HG02885 (cell line): ENCODE measurements around the gene MVB12B.
A peak's percentile ranks its signal among the peaks of the same experiment; 100 is the strongest.
"Not testable (repeated sequence)": the region's sequence is repeated elsewhere in the genome, so short reads cannot be mapped to it uniquely, and the experiment has no call there.

Experiments used
- ATAC-seq: cut with Tn5 transposase; IDR thresholded peaks from one replicate; pipeline ENCODE4 v1.9.1; 2021; ENCODE audit warnings: mild to moderate bottlenecking; ENCODE audit not compliant: unreplicated experiment, poor library complexity

Gene MVB12B

DNA sequence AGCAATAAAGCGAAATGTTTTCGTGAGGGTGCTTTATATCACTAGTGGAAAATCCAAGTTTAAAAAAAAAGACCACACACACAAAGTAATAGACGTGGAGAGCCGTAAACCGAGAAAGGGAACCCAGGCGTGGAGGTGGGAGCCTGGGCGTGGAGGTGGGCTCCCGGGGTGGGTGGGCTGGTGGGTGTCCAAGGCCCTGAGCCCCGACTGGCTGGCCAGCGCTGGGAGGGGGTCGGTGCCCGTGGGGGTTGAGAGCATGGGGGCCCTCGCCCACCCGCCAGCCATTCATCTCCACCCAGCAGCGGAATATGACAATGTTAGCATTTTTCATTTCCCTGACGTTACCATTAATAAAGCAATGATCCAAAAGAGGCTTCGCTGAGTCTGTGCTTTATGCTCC, 135.0 kb downstream of the MVB12B start:
- ATAC-seq: no peak

DNA sequence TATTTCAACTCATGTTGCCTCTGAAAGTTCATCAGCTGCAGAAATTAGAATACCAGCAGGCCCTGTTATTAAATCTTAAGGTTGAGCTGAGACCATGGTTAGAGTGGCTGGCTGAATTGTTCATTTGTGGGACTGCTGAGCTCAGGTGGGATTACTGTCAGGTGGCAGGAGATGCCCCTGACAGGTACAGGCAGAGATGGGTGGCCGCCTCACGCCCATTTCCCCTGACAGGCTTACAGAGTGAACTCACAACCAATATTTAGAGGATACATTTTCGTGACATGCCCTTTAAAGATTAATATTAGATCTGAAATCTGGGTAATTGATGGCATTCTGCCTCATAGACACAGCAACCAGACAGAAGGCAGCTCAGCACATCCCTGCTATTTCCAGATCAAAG, 136.0 kb downstream of the MVB12B start:
- ATAC-seq: no peak

DNA sequence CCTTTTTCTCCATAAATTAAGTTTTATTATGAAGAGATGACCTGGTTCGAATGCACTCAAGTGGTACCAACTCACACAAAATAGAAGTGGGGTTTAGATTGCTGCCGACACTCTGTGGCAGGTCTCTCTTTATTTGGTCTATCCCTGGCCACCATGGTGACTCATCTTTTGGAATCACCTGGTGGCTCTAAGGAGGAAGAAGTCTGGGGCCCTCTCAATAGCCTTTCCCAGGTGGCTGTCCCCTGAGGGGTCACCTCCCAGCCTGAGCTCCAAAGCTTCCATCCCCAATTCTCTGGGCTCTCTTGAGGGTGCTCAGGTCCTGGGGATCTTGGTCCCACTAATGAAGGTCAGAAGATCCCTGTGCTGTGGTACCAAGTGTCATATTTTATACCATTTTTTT, 136.8 kb downstream of the MVB12B start:
- ATAC-seq: no peak

DNA sequence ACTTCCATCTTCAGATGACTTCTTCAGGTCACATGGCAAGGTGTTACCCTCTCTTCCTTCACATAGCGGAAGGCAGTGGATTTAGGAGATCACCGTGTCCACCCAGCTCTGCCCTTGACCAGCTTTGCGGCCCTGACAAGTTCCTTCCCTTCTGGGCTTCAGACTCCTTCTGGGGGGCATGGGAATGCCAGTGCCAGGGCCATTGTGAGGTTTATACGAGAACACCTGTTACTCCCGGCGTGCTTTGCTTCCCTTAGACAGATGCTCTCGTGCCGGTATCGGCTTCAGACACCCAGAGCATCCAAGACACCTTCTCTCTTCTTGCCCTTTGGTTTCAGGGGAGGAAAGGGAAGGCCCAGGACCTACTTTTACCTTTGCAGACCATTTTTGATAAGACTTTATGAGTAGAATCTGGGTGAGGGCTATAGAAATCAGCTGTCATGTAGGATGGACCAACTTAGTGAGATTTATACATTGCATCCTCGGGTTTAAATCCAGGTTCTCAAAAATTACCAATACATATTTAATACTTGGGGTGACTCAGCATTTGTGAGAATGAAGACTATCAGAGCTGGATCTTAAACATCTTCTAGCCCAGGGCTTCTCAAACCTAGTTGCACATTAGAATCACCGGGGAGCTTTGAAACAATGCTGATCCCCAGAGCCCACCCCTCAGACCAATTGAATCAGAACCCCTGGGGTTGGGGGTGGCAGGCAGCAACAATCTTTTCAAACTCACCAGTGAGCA, 138.2 kb downstream of the MVB12B start:
- no peak for ATAC-seq

DNA sequence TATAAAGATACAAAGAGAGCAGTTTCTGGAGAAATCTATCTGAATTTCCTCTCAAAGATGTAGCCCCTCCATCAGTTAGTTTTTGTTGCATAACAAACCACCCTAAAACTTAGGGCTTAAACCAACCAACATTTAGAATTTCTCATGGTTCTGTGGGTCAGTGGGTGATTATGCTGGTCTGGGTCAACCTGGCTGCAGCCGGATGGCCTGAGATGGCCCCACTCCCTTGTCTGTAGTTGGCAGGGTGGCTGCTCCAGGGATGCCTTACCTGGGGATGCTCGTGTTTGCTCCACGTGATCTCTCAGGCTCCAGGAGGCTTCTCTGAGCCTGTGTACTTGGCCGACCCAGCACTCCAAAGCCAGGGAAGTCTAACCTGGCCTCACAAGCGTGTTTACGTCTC, 139.3 kb downstream of the MVB12B start:
- no peak for ATAC-seq

- ATAC-seq: no peak
Measured at GRCh38 chr9:126468141-126468825, 141.7 kb downstream of the MVB12B start.

DNA sequence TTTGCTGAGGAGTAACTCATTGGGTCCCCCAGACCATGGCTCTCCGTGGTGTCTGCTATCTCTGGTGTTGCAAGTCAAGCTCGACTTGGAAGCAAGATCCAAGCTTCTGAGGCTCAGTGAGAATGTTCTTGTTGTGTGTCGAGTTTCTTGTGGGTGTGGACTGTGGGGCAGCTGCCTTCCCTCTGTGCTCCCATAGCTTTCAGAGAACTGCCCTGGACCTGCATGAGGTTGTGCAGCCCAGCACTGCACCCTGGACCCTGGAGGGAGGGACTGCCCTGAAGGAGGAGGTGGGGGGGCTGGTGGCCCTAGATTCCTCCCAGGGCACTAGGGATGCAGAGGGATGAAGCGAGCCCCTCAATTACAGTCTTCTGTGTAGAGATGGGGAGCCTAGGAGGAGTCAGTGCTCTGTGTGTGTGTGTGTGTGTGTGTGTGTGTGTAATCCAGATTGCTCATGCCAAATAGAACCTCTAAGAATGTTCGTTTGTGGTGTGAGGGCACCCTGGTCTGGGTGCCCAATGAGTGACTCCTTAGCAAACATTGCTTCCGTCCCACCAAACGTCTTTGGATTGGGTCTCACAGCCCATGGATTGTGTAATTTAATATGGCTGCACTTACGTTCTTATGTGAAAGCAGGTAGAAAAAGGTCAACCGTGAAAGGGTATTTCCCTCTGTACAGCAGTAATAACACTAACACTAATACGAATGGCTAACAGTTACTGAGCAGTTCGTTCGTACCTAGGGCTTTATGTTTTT, 143.8 kb downstream of the MVB12B start:
- ATAC-seq: peak; percentile 19

GRCh38 chr9:126471084-126471624, 144.5 kb downstream of the MVB12B start:
- peak; percentile 57 for ATAC-seq

GRCh38 chr9:126472198-126472947, 145.7 kb downstream of the MVB12B start:
- ATAC-seq: no peak

GRCh38 chr9:126472948-126473298, 146.3 kb downstream of the MVB12B start:
- no peak for ATAC-seq

DNA sequence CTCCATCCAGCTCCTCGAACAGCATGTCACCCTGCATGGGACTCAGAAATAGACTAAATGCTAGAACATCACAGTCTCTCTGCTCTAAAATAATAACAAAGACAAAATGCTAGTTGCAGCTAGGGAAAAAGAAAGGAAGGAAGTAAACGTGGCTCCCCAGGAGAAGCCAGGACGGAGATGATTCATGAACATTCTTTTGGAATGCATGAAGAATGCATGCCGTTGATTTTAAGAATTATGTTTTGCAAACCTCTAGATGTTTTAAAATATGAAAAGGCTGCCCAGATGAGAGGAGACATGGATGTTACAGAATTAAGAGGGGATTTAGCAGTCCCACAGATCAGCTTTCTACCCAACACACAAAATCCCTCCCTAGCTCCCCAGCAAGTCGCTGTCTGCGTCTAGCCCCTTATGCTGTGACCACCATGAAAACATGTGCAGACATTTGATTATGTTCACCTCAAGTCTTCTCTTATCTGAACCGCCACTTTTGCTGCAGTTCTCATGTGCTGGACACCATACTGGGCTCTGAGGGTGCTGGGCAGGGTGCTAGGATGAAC, 147.7 kb downstream of the MVB12B start:
- no peak for ATAC-seq

DNA sequence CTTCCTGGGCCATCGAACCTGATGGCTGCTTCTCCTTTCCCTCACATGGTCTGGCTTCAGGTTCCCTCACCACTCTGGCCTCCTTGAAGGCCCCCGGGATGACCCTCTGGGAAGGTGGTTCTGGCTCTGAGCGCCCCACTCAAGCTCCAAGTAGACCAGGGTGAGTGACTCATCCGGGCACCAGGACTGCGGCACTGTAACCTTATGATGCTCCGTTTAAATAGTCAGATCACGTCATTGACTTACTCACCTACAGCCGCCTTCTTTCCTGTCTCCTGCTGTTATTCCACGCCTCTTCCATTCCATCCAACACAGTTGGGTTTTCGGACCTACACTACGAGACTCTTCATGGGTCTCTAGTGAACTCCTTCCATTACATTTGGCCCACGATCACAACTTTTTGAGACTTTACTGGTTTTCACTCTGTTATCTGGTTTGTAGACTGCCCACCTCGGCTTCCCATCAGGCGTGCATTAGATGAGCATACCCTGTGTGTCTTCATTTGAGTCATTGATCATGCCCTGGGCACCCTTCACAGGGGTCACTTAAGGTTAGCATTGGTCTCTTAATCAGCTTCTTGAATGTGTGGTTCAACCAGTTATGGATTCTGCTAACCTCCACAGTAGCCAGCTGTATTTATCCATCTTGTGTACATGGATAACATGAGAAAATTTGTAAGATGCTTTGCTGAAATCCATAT, 148.3 kb downstream of the MVB12B start:
- no peak for ATAC-seq

GRCh38 chr9:126475933-126476555, 149.4 kb downstream of the MVB12B start:
- no peak for ATAC-seq

DNA sequence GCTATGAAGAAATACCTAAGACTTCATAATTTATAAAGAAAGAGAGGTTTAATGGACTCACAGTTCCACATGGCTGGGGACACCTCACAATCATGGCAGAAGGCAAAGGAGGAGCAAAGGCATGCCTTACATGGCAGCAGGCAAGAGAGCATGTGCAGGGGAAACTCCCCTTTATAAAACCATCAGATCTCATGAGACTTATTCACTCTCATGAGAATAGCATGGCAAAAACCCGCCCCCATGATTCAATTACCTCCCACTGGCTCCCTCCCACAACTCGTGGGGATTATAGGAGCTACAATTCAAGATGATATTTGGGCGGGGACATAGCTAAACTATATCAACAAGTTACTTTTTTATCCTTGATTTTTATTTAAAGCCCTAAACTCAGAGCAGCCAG, 150.8 kb downstream of the MVB12B start:
- ATAC-seq: not testable (repeated sequence)

DNA sequence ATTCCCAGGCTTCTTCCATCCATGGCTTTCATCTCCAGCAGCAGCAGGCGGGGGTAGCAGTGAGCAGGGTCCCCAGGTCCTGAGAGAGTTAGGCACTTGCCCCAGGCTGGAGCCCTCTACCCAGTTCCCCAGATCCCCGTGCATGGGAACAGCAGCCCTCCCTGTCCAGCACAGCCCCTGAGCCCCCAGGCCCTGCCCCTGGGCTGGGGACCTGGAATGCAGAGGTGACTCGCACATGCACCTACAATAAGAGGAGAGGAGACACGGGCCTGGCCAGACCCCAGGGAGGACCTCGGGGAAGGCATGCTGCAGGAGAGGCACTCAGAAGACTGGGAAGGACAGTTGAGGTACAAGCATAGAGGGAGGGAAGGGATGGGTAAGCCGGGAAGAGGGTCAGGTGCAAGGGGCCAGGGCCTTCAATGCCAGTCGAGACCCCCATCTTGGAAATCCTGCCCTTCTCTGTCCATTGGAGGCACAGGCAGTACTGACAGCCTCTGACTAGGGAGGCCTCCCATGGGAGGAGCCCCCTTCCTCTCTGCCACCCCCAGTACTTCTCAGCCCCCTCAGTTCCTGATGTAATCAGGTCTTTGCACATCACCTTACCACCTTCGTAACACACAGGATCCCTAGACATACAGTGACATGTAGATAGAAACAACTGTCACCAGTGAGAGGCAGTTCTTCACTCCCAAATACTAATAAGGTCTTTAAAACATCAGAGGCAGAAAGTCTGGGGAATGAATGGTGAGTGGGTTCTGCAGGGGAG, 151.8 kb downstream of the MVB12B start:
- no peak for ATAC-seq

GRCh38 chr9:126479515-126479914, 152.9 kb downstream of the MVB12B start:
- no peak for ATAC-seq

DNA sequence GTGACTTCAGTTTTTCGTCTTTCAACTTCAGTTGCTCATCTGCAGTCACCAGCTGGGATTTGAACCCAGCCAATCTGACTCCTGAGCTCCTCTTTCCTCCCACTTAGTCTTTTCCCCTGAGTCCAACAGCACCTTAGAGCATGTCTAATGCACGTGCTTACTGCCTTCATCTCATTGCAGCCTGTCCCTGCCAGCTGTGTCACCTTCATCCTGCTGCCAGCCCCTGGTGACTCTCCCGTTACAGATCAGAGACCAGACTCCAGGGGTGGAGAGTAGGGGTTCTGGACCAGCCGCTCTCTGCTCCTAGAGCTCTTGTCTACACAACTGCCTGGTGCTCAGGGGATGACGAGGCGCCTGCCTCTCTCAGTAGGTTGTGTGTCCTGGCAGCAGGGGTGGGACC, 154.2 kb downstream of the MVB12B start:
- no peak for ATAC-seq

DNA sequence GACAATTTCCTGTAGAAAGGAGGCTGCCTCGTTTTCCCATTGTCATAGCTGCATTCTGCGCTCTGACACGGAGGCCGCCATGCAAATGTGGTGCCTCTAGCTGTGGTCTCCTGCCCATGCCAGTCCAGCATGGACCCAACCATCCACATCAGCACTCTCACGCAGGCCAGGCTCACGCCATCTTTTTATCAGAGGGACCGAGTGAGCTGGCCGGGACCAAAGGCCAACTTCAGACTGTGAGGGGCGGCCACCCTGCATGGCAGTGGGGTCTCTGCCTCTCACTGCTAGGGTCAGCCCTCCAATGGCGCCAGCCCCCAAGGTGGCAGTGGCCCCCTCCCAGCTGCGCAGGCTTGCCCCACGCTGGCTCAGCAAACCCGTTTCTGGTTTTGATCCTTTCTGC, 155.2 kb downstream of the MVB12B start:
- ATAC-seq: no peak
